HG03439 (cell line): ENCODE results near the gene CALR3.
"Not testable (repeated sequence)": the region's sequence is repeated elsewhere in the genome, so short reads cannot be mapped to it uniquely, and the experiment has no call there.

ENCODE experiments used
- ATAC-seq: cut with Tn5 transposase; IDR thresholded peaks from one replicate; pipeline ENCODE4 v1.9.1; 2021; ENCODE audit warnings: mild to moderate bottlenecking, moderate library complexity; ENCODE audit not compliant: unreplicated experiment

Gene CALR3, protein sequence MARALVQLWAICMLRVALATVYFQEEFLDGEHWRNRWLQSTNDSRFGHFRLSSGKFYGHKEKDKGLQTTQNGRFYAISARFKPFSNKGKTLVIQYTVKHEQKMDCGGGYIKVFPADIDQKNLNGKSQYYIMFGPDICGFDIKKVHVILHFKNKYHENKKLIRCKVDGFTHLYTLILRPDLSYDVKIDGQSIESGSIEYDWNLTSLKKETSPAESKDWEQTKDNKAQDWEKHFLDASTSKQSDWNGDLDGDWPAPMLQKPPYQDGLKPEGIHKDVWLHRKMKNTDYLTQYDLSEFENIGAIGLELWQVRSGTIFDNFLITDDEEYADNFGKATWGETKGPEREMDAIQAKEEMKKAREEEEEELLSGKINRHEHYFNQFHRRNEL

DNA sequence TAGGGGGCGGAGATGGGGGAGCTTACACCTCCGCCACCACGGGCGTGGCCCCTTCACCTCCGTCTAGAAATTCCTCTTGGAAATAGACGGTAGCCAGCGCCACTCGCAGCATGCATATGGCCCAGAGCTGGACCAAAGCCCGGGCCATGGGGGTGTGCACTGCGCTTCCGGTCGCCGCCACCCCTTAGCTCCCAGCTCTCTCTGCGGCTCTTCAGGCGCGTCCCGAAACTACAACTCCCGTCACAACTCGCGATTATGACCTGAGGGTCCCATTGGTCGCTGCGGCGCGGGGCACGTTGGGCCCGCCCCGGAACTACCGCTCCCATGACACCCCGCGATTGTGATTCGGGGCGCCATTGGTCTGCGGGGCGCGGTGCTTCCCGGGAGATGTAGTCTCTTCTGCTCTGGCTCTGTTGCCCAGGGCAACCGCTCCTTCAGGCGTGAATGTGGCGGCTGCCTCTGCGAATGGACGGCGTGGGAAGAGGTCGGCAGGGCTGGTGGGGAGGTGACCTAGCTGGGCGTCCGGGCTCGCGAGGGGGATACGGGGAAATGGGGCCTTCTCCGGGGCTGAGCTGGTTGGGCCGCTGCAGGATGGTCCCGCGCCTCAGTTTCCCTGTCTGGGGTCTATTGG, at the start of gene CALR3, which contains the start of gene C19orf44:
Gene CALR3 (minus strand): TSS at position 186 of the 631 bp plus-strand sequence. CDS start 38 bp downstream, at position 148.
Gene C19orf44 (plus strand): TSS at position 413 of the 631 bp plus-strand sequence. CDS start 4,399 bp downstream, outside the sequence.
- ATAC-seq: peak; percentile 96

DNA sequence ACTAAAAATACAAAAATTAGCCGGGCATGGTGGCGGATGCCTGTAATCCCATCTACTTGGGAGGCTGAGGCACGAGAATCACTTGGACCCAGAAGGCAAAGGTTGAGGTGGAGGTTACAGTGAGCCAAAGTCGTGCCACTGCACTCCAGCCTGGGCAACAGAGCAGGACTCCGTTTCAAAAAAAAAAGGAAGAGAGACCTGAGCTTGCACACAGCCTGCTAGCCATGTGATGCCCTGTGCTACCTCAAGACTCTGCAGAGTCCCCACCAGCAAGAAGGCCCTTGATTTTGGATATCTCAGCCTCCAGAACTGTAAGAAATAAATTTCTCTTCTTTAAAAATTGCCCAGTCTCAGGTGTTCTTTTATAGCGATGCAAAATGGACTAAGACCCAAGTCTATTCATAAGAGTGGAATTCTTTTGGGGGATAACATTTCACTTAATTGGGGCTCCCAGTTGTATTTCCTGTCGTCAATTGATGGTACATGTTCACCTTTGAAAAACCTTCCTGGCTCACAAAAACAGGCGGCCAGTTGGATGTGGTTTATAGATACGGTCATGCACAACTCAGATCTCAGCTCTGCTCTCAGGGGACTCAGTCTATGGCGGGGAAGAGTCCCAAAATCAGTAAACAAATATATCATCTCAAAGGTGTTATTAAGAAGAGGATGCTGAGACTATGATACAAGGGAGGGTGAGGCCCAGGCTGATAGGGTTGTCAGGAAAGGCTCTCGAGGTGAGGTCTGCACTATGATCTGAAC, 48.7 kb upstream of the CALR3 start:
- ATAC-seq: no peak

DNA sequence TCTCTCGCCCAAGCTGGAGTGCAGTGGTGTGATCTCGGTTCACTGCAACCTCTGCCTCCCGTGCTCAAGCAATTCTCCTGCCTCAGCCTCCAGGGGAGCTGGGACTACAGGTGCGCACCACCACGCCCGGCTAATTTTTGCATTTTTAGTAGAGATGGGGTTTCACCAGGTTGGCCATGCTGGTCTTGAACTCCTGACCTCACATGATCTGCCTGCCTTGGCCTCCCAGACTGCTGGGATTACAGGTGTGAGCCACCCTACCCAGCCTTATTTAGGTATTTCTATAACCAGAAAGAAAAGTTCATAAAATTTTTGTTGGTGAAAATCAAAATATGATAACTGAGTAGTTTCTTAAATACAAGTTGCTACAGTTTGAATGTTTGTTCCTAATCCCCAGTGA, 47.8 kb upstream of the CALR3 start:
- not testable (repeated sequence) for ATAC-seq

DNA sequence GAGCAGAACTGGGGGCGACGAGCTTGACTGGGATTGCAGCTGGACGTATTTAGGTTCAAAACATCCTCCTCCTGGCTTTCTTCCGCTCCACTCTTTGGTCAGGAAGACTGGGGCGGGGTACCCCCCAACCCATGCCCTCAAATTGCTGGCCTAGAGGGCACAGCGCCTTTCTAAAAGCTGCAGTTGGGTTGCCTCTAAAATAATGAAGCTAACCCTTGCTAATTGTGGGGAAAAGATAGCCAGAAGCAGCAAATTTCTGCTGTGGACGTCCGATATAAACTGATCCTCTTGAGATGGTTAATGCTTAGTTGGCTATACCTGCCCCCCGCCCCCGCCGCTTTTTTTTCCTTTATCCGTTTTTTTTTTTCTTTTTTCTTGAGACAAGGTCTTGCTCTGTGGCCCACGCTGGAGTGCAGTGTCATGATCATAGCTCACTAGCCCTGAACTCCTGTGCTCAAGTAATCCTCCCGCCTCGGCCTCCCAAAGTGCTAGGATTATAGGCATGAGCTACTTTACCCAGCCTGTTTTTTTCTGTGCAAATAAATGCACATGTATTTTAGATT, 47.0 kb upstream of the CALR3 start:
- no peak for ATAC-seq

DNA sequence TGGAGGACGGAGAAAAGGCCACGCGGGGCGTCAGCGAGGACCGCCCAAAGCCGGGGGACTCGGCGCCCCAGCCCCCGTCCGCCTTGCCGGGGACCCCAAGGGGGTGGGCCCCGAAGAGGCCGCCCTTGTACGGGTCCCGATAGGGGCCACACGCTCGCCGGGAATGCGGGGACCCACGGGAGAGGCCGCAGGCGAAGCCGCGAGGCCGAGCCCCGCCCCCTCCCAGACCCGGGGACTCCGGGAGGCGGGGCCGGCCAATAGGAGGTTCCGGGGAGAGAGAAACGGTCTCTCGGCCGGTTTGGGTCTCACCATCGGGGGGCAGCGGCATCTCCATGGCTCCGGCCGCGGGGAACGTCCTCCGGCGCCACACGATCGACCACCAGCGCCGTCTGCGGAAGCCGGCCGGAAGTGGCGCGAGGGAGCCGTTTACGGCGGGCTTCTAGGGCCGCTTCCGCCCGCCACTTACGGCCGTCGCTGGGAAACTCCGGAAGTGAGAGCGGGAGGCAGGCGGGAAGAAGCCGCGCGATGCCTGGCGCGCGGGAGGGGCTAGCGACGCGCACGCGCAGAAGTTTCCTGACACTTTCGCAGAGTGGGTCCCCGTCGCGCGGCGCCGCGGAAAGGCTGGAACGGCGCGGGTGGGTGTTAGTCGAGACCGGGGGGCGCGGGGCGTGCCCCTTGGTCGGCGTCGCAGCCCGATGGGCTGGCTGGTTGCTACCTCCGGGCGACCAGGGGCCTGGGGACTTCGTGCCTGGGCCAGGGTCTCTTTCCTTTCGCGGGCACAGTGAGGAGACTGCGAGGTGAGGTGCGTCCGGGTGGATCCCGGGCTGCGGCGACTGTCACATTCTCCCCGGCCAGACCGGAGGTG, 46.3 kb upstream of the CALR3 start, which contains the start of gene CHERP:
Gene CHERP (minus strand): TSS at position 393 of the 865 bp plus-strand sequence. CDS start 59 bp downstream, at position 334.
- peak; percentile 63 for ATAC-seq

DNA sequence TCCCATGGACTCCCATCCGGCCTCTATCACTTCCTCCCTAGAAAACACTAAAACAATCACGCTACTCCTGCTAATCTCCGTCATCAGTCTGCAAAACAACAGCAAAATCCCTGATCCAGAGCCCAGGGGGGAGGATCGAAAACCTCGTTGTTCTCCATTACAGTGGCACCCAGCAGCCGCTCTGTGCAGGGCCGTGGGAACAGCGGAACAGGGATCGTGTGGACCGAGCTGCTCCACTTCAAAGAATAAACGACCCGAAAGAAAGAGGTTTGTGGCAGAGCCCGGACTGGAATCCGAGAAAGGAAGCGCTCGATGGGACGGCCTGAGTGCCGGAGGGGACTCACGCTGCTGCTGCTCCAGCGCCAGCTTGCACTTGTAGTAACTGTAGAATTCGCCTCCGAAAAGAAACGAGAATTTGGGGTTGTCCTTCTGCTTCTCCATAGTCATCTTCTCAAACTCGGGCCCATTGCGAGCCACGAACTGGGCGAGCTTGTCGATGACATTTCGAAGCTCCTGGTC, 45.6 kb upstream of the CALR3 start:
- ATAC-seq: no peak

DNA sequence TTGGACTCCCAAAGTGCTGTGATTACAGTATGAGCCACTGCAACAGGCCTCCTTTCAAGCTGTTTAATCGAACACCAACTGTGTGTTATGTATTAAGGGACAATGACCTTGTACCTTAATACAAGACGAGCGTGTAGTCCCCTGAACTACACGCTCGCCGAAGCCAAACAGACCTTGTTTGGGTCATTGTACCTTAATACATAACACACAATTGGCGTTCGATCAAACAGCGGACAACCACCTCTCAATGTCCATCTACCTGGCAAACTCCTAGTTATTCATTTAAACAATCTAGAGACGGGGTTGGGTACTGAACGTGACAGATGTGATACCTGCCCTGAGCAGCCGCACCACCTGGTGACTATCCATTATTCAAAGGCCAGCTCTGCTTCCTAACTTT, 45.0 kb upstream of the CALR3 start:
- ATAC-seq: no peak

DNA sequence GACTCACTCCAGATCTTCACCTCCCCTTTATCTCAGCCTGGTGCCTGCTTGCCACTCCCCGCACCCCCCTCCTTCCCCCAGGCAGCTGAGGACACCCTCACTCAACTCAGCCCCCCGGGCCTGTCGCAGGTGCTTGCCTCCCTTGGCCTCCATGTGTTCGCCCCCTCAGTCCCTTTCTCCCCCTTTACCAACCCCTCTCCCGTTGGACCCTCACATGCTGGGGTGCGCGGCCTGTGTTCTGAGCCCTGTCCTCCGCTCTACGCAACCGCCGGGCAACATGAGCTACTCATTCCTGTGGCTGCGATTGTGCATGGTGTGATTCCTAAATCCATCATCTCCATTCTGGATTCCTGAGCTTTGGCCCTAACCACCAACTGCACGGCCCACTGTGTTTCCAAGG, 41.1 kb upstream of the CALR3 start:
- ATAC-seq: no peak

DNA sequence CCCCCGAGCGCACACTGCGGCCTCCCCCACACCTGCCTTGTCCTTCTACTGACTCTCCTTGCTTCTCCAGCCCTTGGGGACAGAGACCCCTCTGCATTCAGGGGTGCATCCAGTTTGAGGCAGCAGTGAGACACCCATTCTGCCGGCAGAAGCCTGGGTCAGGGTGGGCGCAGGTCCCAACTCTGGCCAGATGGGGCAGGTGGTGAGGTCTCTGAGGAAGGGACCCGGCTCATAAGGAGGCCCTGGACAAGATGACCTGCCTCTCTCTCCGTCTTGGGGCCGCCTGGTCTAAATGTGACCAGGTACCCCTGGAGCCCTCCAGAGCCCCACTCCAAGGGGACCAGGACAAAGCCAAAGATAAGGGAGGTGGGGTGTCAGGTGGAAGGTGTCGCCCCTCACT, 40.2 kb upstream of the CALR3 start:
- ATAC-seq: no peak

DNA sequence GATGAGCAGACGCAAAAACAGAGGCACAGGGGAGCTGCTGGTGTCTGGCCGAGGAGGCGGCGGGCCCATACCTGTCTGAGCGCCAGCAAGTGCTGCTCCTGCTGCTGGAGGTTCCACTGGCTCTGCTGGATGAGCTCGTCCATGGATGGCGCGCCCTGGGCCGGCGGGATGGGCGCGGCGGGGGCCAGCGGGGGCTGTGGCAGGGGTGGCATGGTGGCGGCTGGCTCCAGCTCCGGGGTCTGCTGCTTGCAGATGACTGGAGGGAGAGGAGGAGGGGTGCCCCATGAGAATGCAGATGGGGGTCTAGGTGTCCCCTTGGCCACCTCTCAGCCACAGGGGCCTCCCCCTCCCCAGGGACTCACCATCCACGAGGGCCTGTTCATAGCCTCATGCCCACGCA, 39.4 kb upstream of the CALR3 start:
- ATAC-seq: no peak

DNA sequence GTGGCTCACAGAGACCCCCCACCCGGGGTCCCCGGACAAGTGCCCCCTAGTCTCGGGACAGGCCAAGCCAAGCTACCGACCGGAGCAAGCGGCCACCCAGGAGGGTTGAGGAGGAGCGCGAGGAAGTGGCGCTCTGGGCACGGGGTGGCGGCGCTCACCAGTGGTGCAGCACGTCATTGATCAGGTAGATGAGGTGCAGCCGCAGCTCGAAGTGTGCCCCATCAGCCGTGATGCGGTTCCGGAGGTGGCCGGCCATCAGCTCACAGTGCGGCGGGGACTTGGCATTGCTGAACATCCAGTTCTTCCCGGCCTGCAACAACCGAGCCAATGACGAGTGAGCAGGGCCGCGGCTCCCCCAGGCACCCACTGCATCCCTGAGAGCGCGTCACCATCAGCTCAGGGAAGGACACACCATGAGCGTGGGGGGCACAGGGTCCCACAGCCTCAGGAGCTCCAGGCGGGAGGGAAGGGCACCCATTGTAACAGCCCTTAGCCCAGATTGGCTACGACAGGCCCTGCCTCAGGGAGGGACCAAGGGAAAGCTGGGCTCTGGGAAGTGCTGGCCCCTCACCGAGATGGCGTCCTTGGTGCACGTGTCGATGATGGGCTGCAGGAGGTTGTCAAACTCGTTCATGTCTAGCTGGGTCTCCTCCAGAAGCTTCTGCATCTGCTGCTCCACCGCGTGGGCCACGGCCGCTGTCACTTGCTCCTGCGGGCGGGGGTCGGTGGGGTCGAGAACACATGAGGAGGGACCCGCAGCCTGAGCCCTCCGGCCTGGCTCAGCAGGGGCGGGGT, 36.7 kb upstream of the CALR3 start:
- ATAC-seq: no peak

DNA sequence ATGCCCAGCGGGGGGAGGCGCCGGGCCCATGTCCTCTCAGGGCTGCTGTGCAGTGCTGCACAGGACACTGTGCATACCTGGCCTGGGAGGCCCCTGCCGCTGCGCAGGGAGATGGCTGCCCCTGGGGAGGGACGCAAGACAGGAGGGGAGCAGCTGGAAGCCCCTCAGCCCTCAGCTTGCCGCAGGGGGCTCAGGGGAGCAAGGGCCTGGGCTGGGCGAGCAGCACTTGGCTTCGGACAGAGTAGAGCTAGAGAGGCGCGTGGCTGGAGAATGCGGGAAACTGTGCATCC, 35.4 kb upstream of the CALR3 start:
- ATAC-seq: no peak

DNA sequence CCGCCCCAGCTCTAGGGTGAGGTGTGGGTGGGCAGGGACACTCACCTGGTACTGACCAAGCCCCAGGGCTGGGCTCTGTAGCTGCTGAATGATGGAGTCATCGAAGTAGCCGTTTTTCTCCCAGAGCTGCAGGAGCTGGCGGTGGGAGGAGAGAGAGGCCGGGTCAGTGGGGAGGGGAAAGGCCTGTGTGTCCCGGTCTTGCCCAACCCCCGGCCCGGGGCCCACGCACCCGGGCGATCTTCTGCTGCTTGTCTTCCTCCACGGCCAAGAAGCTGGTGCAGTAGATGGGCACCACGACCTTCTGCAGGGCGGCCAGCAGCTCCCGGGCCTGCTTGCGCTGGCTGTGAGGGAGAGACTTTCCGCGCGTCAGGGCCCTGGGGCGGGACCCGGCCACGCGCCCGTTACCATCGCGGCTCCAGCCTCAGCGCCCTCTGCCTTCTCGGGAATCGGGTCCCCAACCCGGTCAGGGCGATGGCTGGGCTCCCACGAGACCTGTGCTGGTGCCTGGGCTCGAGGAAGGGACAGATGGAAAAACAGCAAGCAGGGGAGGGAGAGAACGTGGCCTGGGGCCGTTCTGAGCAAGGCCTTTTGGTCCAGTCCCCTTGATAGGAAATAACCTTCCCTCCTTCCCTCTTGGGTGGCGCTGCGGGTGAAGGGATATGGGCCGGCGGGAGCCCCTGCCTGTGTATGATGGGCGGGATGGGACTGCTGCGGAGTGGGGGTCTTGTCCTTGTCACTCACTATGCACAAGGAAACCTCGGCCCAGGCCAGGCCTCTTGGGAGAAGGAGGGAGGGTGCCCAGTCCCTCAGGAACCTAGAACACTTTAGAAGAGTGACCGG, 34.8 kb upstream of the CALR3 start:
- ATAC-seq: no peak

DNA sequence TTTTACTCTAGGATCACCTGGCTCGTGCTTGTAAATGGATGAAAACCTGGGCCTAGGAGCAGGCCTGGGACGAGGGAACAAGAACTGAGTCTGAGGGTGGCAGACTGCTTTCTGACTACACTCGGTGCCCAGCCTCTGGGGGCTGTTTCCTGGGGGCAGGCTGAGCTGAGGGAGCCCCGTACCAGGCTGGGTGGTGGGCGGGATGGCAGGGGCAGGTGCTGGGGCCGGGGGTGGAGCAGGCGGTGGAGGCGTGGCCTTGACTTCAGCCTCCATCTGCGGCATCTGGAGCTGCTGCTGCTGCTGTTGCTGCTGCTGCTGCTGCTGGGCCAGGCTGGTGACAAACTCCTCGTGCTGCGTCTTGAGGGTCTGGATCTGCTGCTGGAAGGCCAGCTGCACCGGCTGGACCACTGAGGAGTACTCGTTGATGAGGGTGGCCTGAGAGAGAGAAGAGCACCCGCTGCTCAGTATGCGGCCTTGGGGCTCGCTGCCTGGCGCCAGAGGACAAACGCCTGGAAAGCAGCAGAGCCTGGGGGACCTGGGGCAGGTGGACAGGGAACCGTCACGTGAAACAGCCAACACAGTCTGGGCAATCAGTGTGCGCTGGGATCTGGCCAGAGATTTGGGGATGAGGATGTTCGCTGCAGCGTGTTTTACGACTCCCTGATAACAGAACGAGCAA, 33.6 kb upstream of the CALR3 start:
- no peak for ATAC-seq

DNA sequence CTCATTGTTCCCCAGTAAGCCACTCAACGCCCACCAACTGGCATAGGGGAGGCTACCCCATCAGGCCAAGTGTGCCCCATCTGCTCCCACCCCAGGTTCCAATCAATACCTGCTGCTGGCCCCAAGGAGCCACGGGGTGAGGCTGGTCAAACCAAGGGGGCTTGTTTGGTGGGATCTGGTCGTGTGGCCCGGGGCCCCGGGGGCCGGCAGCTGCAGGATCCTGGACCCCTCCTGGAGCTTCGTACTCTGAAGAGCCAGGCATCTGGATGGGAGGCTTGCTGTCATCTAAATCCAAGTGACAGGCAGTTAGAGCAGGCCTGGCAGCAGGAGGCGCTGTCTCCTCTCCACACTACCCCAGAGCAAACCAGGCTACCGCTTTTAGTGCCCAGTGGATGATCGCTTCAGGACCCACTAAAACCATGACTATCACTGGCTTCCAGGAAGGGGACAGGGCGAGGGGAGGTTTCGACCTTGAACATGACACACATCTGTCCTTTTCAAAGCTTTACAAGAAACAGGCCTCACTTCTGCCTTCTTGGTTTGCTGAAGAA, 32.1 kb upstream of the CALR3 start:
- ATAC-seq: no peak

DNA sequence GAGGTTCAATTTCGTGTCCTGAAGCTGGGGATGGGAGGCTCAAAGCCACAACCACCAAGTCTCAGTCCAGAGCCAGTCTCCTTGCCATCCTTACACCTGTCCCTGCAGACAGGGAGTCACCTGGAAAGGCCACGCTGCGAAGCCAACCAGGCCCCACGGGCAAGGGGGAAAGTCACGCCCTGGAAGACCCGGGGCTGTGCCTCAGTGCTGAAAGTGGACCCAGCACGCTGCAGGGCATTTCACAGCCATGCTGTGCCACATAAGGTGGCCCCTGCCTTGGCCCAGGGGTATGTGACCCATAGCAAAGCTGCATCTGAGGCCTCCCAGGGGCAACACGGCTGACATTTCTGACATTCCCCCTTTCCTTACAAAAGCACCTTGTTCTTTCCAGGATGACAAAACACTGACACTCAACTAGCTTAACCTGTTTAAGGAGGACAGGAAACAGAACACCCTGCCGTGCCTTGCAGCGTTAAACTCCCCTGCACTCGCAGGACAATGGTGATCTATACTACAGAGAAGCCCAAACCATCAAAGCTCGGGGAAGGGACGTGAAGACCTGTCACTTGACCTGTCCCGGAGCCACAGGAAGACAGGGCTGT, 31.5 kb upstream of the CALR3 start:
- ATAC-seq: no peak

DNA sequence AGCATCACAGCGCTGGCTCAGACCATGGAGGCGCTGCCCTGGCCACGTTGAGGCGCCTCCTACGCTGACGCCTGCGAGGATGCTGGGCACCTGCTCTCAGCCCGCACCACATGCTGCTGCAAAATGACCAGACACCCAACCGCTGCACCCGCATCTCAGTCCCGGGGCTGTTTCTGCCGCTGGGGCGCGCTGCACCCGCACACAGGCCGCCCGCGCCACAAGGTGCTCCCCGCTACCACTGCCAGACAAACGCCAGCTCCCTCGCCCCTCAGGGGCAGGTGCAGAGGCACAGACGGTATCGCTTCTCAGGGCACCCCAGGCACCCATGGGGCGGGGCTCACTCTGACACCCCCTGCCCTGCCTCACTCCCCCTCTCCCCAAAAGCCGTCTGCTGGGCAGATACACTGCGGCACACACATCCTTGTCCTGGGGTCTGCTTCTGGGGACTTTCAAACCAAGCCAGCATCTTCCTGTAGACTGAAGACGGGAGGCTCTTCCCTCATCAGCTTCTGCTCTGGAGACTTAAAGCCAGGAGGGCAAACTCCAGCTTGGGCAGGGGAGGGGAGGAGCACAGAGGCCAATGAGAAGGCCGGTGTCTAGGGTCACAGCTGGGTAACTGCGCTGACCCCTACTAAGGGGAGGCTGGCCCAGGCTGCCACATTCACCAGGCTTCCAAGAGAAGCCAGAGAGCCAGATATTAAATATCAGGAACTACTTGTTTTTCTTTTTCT, 29.9 kb upstream of the CALR3 start:
- ATAC-seq: no peak
